Measurements from ENCODE around the gene TIMM21.

Gene TIMM21

GRCh38 chr18:74196220-74197119 is 48.1 kb downstream of the TIMM21 start:
- peak; percentile 43 for DNase-seq

DNA sequence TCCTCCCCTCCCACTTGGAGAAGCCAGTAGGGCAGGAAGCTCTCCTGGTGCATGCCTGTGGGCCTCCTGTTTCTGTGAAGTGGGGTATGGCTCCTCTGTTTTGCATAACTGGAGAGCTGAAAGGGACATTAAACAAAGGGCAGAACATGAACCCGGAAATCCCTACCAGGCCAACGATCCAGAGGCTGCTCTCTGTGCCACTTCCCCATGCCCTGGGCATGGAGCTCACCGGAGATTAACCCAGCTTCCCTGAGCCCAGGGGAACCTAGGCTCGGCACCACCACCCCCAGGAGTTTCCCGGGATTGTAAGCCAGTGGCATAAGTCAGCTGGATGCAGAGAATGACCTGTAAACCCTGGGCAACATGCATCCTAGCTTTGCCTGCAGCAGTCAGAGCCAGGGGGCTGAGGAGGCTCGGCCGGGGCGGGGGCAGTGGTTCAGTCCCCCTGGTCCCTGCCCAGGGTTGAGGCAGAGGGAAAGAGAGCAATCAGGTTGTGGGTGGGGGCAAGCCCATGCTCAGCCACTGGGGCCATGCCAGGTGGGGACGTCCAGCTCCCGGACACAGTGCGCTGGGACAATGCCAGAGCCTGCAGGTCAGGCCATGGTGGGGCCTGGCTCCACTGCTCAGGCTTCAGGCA is 49.5 kb downstream of the TIMM21 start:
- DNase-seq: no peak

DNA sequence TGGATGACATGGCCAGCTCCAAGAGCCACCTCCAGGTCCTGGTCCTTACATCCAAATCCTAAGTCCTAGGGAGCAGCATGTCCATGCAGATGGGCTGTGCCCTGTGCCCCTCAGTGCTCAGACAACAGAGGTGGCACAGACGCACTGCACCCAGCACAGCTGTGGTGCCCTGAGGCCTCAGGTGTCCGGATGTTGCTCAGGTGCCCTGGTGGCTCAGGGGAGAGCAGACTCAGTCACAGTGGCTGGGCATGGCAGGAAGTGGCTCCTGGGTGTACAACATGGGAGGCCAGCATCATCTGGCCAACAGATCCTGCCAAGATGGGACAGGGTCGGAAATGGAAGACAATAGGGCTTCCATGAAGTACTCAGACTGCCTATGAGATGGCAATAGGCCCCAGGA is 50.1 kb downstream of the TIMM21 start:
- no peak for DNase-seq

- no peak for DNase-seq
Measured at GRCh38 chr18:74200780-74201179, 52.5 kb downstream of the TIMM21 start.

- DNase-seq: no peak
Measured at GRCh38 chr18:74203811-74204210, 55.5 kb downstream of the TIMM21 start.

DNA sequence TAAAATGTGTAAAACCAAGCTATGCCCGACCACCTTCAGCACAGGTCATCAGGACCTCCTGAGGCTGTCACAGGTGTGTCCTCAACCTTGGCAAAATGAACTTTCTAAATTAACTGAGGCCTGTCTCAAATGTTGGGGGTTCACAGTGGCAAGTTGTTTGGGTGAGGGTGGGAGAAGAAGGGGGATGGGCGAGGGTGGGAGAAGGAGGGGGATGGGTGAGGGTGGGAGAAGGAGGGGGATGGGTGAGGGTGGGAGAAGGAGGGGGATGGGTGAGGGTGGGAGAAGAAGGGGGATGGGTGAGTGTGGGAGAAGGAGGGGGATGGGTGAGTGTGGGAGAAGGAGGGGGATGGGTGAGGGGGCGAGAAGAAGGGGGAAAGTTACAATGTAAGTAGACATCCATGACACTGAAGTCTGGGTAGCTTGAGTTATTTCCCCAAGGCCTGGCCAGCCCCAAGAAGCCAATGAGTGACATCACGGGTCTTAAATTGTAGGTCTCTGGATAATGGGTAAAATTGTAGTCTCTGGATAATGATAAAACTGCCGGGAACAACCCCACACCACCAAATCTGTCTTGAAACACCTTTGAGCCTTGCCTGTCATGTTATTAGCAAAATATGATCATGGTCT is 56.3 kb downstream of the TIMM21 start:
- no peak for DNase-seq

All from left hindlimb (tissue), 1 donor.